HepG2 (cell line): ENCODE data around the gene FBXW8. TPM values are rescaled to one million over a fixed set of nuclear protein-coding genes. Genes with fewer than 3 reads are reported as not detected.
A peak's percentile ranks its signal among the peaks of the same experiment; 100 is the strongest.

Source experiments
- AGO2 ChIP-seq: fragments of 200-400 bp; formaldehyde crosslinking; optimal IDR thresholded peaks from 2 replicates; pipeline ENCODE3; 2017; ENCODE audit warnings: mild to moderate bottlenecking, low read depth, low read length, moderate library complexity
- AKNA ChIP-seq: sonication (generic); formaldehyde crosslinking; IDR thresholded peaks from 2 replicates; pipeline ENCODE4 v1.4.0; 2020; ENCODE audit warnings: missing genetic modification reagents, borderline replicate concordance
- ATF7-NPFF ChIP-seq: sonication (generic); formaldehyde crosslinking; IDR thresholded peaks from 2 replicates; pipeline ENCODE4 v1.8.1; 2023; ENCODE audit warnings: mild to moderate bottlenecking, low read depth, missing genetic modification reagents, moderate library complexity
- FOSL2 ChIP-seq: sonication (generic); formaldehyde crosslinking; IDR thresholded peaks from 2 replicates; pipeline ENCODE4 v1.4.0; 2020; ENCODE audit warnings: missing genetic modification reagents
- HNRNPL ChIP-seq: fragments of 200-400 bp; formaldehyde crosslinking; IDR thresholded peaks from 2 replicates; pipeline ENCODE4 v1.6.1; 2017; ENCODE audit warnings: mild to moderate bottlenecking, low read depth, low read length
- IRF2 ChIP-seq: IDR thresholded peaks from 2 replicates; pipeline ENCODE4 v1.6.1; 2018; ENCODE audit warnings: missing genetic modification reagents, missing compliant biosample characterization
- MAX ChIP-seq: IDR thresholded peaks from 2 replicates; pipeline ENCODE4 v1.6.1; 2012; ENCODE audit warnings: inconsistent platforms
- ZBTB38 ChIP-seq: sonication (generic); formaldehyde crosslinking; IDR thresholded peaks from 2 replicates; pipeline ENCODE4 v1.5.1; 2020; ENCODE audit warnings: mild to moderate bottlenecking, missing genetic modification reagents
- ZNF501 ChIP-seq: sonication (generic); formaldehyde crosslinking; IDR thresholded peaks from 2 replicates; pipeline ENCODE4 v1.5.1; 2020; ENCODE audit warnings: mild to moderate bottlenecking, moderate library complexity, missing genetic modification reagents
- ZNF646 ChIP-seq: sonication (generic); formaldehyde crosslinking; IDR thresholded peaks from 2 replicates; pipeline ENCODE4 v1.9.0; 2021; ENCODE audit warnings: mild to moderate bottlenecking, missing genetic modification reagents
- ZNF687 ChIP-seq: sonication (generic); formaldehyde crosslinking; IDR thresholded peaks from 2 replicates; pipeline ENCODE4 v1.5.1; 2020; ENCODE audit warnings: mild to moderate bottlenecking, missing genetic modification reagents, moderate library complexity
- polyA plus RNA-seq, 8 experiments: library from polyadenylated mRNA; depleted of rRNA in 3 of 8; stranded (reverse) in 7 of 8; unstranded in 1 of 8; fragments of >200 nt; fragmentation: Illumina TruSeq in 4 of 8; extraction: Trizol in 4 of 8; gene quantifications; 2 replicates each; pipeline versions ENCODE4 v1.2.1 to v1.2.3, GENCODE V29; 2011 to 2016; ENCODE audit warnings: low read depth in 4 of 8, missing spikeins in 1 of 8, mixed read lengths in 1 of 8; ENCODE audit not compliant: insufficient read depth in 1 of 8
- total RNA-seq, 5 experiments: library from RNA; depleted of rRNA; stranded (reverse); fragments of >200 nt; fragmentation: Illumina TruSeq; extraction: Trizol; gene quantifications; 2 replicates each; pipeline ENCODE4 v1.2.3, GENCODE V29; 2016; ENCODE audit warnings: low read depth in 1 of 5

Gene FBXW8
- total and polyA plus RNA-seq, 2 of the 13 experiments (the other 11 are each of a cell fraction or from before 2014, with no cell fraction given): 5.1 to 5.9 TPM

GRCh38 chr12:117042171-117042842 lies 131.6 kb downstream of the FBXW8 start (continued):
- TF ChIP-seq AKNA (CRISPR knock-in tag) (no peak), HNRNPL (peak; percentile 67; the same call in 1 of the 2 replicates), ZBTB38 (CRISPR knock-in tag) (peak; percentile 87), IRF2 (no peak), MAX (peak; percentile 49; the same call in 1 of the 2 replicates), AGO2 (peak; percentile 26), ZNF687 (CRISPR knock-in tag) (peak; percentile 96), ZNF646 (no peak), ATF7-NPFF (CRISPR knock-in tag) (no peak), FOSL2 (CRISPR knock-in tag) (peak; percentile 84), ZNF501 (CRISPR knock-in tag) (0 out of 2 replicates have a peak, but pooled peaks have one; percentile 34)
